ENCODE results near the gene TPX2. TPM values are rescaled to one million over a fixed set of nuclear protein-coding genes. Genes with fewer than 3 reads are reported as not detected.

Gene TPX2
- polyA plus RNA-seq (ENCODE audit: low read depth in 6 of 6) = under 1 TPM in 5 of 6 donors, not detected in 1; 0.08 to 0.44 (median 0.18) TPM

DNA sequence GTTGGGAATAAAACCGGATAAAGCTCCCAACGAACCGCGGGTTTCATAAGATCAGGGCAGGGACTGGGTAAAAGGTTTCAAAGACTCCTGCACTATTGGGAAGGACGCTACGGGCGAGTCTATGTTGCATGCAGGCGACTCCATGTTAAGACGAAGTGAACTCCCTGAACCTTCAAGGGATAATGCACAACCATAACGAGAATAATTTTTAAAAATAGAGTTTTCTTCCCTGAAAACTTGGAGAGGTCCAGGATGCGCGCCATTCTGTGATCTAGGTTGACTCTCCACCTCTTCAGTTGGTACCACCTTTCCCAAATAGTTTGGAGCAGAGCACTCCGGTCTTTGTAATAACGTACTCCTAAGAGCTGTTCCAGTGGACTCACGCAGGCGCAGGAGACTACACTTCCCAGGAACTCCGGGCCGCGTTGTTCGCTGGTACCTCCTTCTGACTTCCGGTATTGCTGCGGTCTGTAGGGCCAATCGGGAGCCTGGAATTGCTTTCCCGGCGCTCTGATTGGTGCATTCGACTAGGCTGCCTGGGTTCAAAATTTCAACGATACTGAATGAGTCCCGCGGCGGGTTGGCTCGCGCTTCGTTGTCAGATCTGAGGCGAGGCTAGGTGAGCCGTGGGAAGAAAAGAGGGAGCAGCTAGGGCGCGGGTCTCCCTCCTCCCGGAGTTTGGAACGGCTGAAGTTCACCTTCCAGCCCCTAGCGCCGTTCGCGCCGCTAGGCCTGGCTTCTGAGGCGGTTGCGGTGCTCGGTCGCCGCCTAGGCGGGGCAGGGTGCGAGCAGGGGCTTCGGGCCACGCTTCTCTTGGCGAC is at the start of gene TPX2:
TSS of gene TPX2 (plus strand) at position 562 of the 821 bp plus-strand sequence. CDS start 18,187 bp downstream, outside the sequence.
- Mint-ChIP-seq H3K9me3 (no peaks in the 10 kb centered on the region), H3K27me3 (no peaks in the 10 kb centered on the region), H3K4me3 (peak within 1 kb of the TSS in 1 of 8 donors; percentile 84), H3K27ac (no peak within 1 kb of the TSS), H3K4me1 (no peaks in the 10 kb centered on the region), H3K36me3 (no peaks in the 10 kb centered on the region)
- ATAC-seq (ENCODE audit: low read depth in 2 of 2) (peak; percentile 94 to 96), DNase-seq (peak; percentile 69)

GRCh38 chr20:31690124-31690666 is 48.9 kb upstream of the TPX2 start:
- no peaks in the 10 kb centered on the region for H3K9me3 Mint-ChIP-seq
- ATAC-seq (ENCODE audit: low read depth in 2 of 2) (no peak), DNase-seq (no peak)
- H3K27ac Mint-ChIP-seq = no peak overlapping the region
- peaks cover 39 to 55% (median 48%) of the 10 kb centered on the region in 3 donors for H3K4me1 Mint-ChIP-seq
- H3K27me3 Mint-ChIP-seq = no peaks in the 10 kb centered on the region
- peaks cover 0 to 4% of the 10 kb centered on the region in 2 donors for H3K36me3 Mint-ChIP-seq
- peak overlapping the region in 2 of 8 donors; percentile 47 to 48 for H3K4me3 Mint-ChIP-seq

- Mint-ChIP-seq H3K27ac (peak overlapping the region in 5 of 6 donors; percentile 42 to 66 (median 56)), H3K4me1 (peaks cover 29 to 39% (median 32%) of the 10 kb centered on the region in 3 donors), H3K27me3 (no peaks in the 10 kb centered on the region), H3K36me3 (peaks cover 0 to 4% of the 10 kb centered on the region in 2 donors), H3K9me3 (no peaks in the 10 kb centered on the region), H3K4me3 (peak overlapping the region in 4 of 8 donors; percentile 1 to 52 (median 10))
- DNase-seq (no peak), ATAC-seq (ENCODE audit: low read depth in 2 of 2) (peak in 1 of 2 donors; percentile 28)
Measured at GRCh38 chr20:31691646-31692275, 47.3 kb upstream of the TPX2 start.

- peaks cover 27 to 34% (median 29%) of the 10 kb centered on the region in 3 donors for H3K4me1 Mint-ChIP-seq
- DNase-seq (no peak), ATAC-seq (ENCODE audit: low read depth in 2 of 2) (no peak)
- H3K9me3 Mint-ChIP-seq = no peaks in the 10 kb centered on the region
- no peaks in the 10 kb centered on the region for H3K27me3 Mint-ChIP-seq
- peak overlapping the region in 1 of 6 donors; percentile 37 for H3K27ac Mint-ChIP-seq
- H3K36me3 Mint-ChIP-seq = peaks cover 0 to 4% of the 10 kb centered on the region in 2 donors
- no peak overlapping the region for H3K4me3 Mint-ChIP-seq
Measured at GRCh38 chr20:31693402-31693801, 45.7 kb upstream of the TPX2 start.

- Mint-ChIP-seq H3K27me3 (no peaks in the 10 kb centered on the region), H3K4me3 (no peak overlapping the region), H3K4me1 (peaks cover 27 to 37% (median 29%) of the 10 kb centered on the region in 3 donors), H3K9me3 (no peaks in the 10 kb centered on the region), H3K27ac (peak overlapping the region in 5 of 6 donors; percentile 13 to 93 (median 65)), H3K36me3 (peaks cover 0 to 4% of the 10 kb centered on the region in 2 donors)
- no peak for DNase-seq
- ATAC-seq (ENCODE audit: low read depth in 2 of 2) = no peak
Measured at GRCh38 chr20:31693987-31694661, 45.0 kb upstream of the TPX2 start.

DNA sequence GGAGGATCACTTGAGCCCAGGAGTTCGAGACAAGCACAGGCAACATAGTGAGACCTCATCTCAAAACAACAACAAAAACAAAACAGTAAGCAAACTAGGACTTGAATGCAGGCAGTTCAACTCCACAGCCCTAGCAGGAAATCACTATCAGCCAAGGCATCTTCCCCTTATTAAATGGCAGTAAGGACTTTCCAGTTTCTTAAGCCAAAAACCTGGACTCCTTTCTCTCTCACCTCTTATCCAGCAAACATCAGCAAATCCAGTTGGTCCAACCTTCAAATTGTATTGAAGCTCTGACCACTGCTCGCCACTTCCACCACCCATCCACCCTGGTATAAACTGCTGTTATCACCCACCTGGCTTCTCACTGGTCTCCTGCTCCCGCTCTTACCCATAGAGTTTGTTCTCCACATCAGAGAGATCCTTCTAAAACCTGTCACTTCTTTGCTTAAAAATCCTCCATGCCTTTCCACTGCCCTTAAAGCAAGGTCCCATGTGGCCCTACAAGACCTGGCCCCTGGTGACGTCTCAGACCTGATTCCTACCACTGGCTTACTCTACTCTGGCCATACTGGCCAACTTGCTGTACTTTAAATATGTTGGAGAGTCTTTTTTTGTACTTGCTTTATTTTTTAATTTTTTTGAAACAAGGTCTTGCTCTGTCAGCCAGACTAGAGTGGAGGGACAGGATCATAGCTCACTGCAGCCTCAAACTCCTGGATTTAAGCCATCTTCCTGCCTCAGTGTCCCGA is 44.1 kb upstream of the TPX2 start:
- H3K9me3 Mint-ChIP-seq = no peaks in the 10 kb centered on the region
- ATAC-seq (ENCODE audit: low read depth in 2 of 2) (no peak), DNase-seq (no peak)
- H3K36me3 Mint-ChIP-seq = peaks cover 0 to 4% of the 10 kb centered on the region in 2 donors
- peaks cover 35 to 43% (median 37%) of the 10 kb centered on the region in 3 donors for H3K4me1 Mint-ChIP-seq
- H3K27me3 Mint-ChIP-seq = no peaks in the 10 kb centered on the region
- H3K27ac Mint-ChIP-seq = peak overlapping the region in 4 of 6 donors; percentile 46 to 93 (median 66)
- no peak overlapping the region for H3K4me3 Mint-ChIP-seq

DNA sequence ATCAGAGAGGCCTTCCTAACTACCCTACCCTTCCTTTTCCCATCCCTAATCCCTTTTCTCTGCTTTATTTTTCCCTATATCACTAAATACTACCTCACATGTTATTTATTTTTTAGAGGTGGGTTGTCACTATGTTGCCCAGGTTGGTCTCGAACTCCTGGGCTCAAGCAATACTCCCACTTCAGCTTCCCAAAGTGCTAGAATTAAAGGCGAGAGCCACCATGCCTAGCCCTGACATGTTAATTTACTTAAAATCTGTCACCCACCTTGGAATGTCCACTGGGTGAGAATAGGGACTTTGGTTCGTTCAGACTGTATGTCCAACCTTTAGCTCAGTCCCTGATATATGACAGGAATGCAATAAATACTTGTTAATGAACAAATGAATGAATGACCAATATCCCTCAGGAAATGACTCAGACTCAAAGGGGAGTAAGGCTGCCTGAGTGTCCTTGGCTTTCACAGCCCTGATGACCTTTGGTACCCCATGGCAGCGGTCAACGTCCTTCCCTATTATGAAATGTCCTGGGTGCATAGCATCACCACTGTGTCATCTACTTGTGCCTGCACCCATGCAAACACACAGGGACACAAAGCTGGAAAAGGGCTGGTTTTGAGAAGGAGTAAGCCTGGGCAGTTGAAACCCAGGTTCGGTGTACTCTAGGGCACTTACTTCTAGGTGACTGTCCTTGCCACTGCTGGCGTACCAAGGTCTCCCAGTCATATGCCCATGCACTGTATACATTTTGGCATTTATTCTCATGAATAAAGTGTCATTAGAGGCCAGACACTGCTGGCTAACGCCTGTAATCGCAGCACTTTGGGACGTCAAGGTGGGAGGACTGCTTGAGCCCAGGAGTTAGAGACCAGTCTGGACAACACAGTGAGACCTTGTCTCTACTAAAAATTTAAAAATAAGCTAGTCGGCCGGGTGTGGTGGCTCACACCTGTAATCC is 43.0 kb upstream of the TPX2 start:
- H3K4me3 Mint-ChIP-seq = no peak overlapping the region
- no peaks in the 10 kb centered on the region for H3K27me3 Mint-ChIP-seq
- peak overlapping the region in 4 of 6 donors; percentile 16 to 89 (median 43) for H3K27ac Mint-ChIP-seq
- H3K9me3 Mint-ChIP-seq = peaks cover 0 to 1% (median 0%) of the 10 kb centered on the region in 7 donors
- H3K4me1 Mint-ChIP-seq = peaks cover 40 to 47% (median 42%) of the 10 kb centered on the region in 3 donors
- no peak for ATAC-seq (ENCODE audit: low read depth in 2 of 2)
- DNase-seq = no peak
- H3K36me3 Mint-ChIP-seq = peaks cover 0 to 4% of the 10 kb centered on the region in 2 donors

DNA sequence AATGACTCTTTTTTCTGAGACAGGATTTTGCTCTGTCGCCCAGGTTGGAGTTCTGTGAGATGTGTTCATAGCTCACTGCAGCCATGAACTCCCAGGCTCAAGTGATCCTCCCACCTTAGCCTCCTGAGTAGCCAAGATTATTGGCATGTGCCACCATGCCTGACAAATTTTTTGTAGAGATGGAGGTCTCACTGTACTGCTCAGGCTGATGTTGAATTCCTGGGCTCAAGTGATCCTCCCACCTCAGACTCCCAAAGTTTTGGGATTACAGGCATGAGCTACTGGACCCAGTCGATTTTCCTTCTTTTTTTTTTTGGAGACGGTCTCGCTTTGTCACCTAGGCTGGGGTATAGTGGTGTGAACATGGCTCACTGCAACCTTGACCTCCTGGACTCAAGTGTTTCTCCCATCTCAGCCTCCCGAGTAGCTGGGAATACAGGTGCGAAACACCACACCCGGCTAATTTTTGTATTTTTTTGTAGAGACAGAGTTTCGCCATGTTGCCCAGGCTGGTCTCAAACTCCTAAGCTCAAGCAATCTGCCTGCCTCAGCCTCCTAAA is 40.8 kb upstream of the TPX2 start:
- peak overlapping the region in 2 of 6 donors; percentile 11 to 56 for H3K27ac Mint-ChIP-seq
- peaks cover 0 to 1% (median 0%) of the 10 kb centered on the region in 7 donors for H3K9me3 Mint-ChIP-seq
- peaks cover 8% of the 10 kb centered on the region in 2 donors for H3K36me3 Mint-ChIP-seq
- no peak overlapping the region for H3K4me3 Mint-ChIP-seq
- H3K4me1 Mint-ChIP-seq = peaks cover 32 to 39% (median 38%) of the 10 kb centered on the region in 3 donors
- no peak for DNase-seq
- no peaks in the 10 kb centered on the region for H3K27me3 Mint-ChIP-seq
- ATAC-seq (ENCODE audit: low read depth in 2 of 2) = no peak

GRCh38 chr20:31698803-31699718 is 40.0 kb upstream of the TPX2 start:
- ATAC-seq (ENCODE audit: low read depth in 2 of 2) (peak; percentile 59 to 61), DNase-seq (no peak)
- Mint-ChIP-seq H3K9me3 (peaks cover 0 to 1% (median 0%) of the 10 kb centered on the region in 7 donors), H3K4me3 (peak overlapping the region in 1 of 8 donors; percentile 7), H3K27ac (peak overlapping the region in 5 of 6 donors; percentile 42 to 86 (median 51)), H3K27me3 (no peaks in the 10 kb centered on the region), H3K4me1 (peaks cover 29 to 36% (median 36%) of the 10 kb centered on the region in 3 donors), H3K36me3 (peaks cover 8% of the 10 kb centered on the region in 2 donors)

GRCh38 chr20:31699801-31700728 is 39.0 kb upstream of the TPX2 start:
- H3K27ac Mint-ChIP-seq = peak overlapping the region in 2 of 6 donors; percentile 19 to 66
- H3K27me3 Mint-ChIP-seq = no peaks in the 10 kb centered on the region
- peaks cover 24 to 32% (median 27%) of the 10 kb centered on the region in 3 donors for H3K4me1 Mint-ChIP-seq
- no peak for ATAC-seq (ENCODE audit: low read depth in 2 of 2)
- peaks cover 6 to 8% of the 10 kb centered on the region in 2 donors for H3K36me3 Mint-ChIP-seq
- no peak overlapping the region for H3K4me3 Mint-ChIP-seq
- peaks cover 0 to 1% (median 0%) of the 10 kb centered on the region in 7 donors for H3K9me3 Mint-ChIP-seq
- DNase-seq = no peak
